ENCODE results near the gene ISLR.

The ISLR gene

GRCh38 chr15:74197176-74197965, 23.9 kb downstream of the ISLR start:
- DNase-seq: no peak

- no peak for DNase-seq
Measured at GRCh38 chr15:74199297-74199652, 25.8 kb downstream of the ISLR start.

- no peak for DNase-seq
Measured at GRCh38 chr15:74200412-74200815, 26.9 kb downstream of the ISLR start.

- DNase-seq: no peak
Measured at GRCh38 chr15:74200871-74201419, 27.4 kb downstream of the ISLR start.

GRCh38 chr15:74201710-74202420, 28.4 kb downstream of the ISLR start:
- no peak for DNase-seq

GRCh38 chr15:74202452-74203401, 29.2 kb downstream of the ISLR start, which contains the start of gene STRA6:
STRA6 (minus strand) TSS chr15:74202787; CDS start chr15:74202267, 520 bp downstream.
- DNase-seq: no peak

- DNase-seq: no peak
Measured at GRCh38 chr15:74203914-74204431, 30.5 kb downstream of the ISLR start.

- DNase-seq: no peak
Measured at GRCh38 chr15:74205582-74205947, 32.1 kb downstream of the ISLR start.

GRCh38 chr15:74206801-74207281, 33.3 kb downstream of the ISLR start:
- no peak for DNase-seq

GRCh38 chr15:74207652-74208440, 34.3 kb downstream of the ISLR start:
- DNase-seq: no peak

GRCh38 chr15:74208496-74208895, 35.0 kb downstream of the ISLR start:
- DNase-seq: no peak

- no peak for DNase-seq
Measured at GRCh38 chr15:74208901-74209559, 35.5 kb downstream of the ISLR start.

GRCh38 chr15:74209560-74209958, 36.0 kb downstream of the ISLR start:
- DNase-seq: no peak

- no peak for DNase-seq
Measured at GRCh38 chr15:74209997-74210671, 36.6 kb downstream of the ISLR start.

GRCh38 chr15:74210729-74211128, 37.2 kb downstream of the ISLR start:
- DNase-seq: no peak

GRCh38 chr15:74211656-74212055, 38.1 kb downstream of the ISLR start:
- DNase-seq: no peak

GRCh38 chr15:74212494-74212893, 39.0 kb downstream of the ISLR start:
- DNase-seq: no peak

- DNase-seq: no peak
Measured at GRCh38 chr15:74213858-74214284, 40.4 kb downstream of the ISLR start.

- DNase-seq: no peak
Measured at GRCh38 chr15:74214324-74215021, 41.0 kb downstream of the ISLR start.

- no peak for DNase-seq
Measured at GRCh38 chr15:74215958-74216357, 42.4 kb downstream of the ISLR start.

All from CD4-positive, alpha-beta T cell treated with Interleukin-15 for 1 hour (primary cell).